Fibroblast of lung (primary cell): ENCODE data around the gene MADCAM1.

ENCODE experiments used
- CTCF ChIP-seq, 2 donors: IDR thresholded peaks in 1 of 2; conservative IDR thresholded peaks in 1 of 2; 1 replicate in 1 of 2; 2 replicates in 1 of 2; pipeline ENCODE4 v1.5.1; 2011 to 2012; ENCODE audit warnings: low read length in 2 of 2, control low read depth in 1 of 2, inconsistent platforms in 1 of 2, low read depth in 1 of 2, mild to moderate bottlenecking in 1 of 2
- EZH2 ChIP-seq: IDR thresholded peaks from 2 replicates; pipeline ENCODE4 v1.5.1; 2012; ENCODE audit warnings: low read length, control low read depth, mild to moderate bottlenecking; ENCODE audit errors: missing control alignments

DNA sequence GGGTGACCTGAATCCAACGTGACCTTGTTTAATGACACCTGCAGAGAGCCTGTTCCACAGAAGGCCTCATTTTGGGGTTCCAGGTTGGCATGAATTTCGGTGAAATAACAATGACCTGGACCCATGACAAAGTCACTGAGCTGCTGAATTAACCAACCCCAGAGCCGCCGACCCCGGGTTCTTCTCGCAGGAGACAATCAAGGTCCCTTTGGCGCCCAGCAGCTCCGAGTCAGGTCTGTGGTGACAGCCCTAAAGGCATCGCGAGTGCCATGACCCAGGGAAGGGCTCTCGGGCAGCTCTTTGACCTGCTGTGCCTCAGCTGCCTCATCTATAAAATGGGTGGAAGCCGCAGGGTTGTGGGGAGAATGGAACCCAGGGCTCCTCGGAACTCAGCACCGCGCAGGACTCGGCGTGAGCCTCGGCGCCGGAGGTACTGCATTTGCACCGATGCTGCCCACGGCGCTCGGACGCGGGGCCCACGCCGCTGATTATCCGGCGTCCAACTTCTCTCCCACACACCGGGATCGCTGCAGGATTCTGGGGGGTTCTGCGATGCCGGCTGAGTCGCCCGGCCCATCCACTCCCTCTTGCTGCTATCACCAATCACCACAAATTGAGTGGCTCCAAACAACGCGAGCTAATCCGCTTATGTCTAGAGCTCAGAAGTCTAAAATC is 41.1 kb upstream of the MADCAM1 start:
- TF ChIP-seq EZH2 (no peak), CTCF (conservative IDR thresholded peaks at IDR 0.05 in 1 of 2, IDR thresholded peaks at IDR 0.05 in 1 of 2; ENCODE audit: low read depth in 1 of 2, low read length in 2 of 2) (no peak)
